Loucy (cell line): ENCODE data around the gene NBPF9.
"Not testable (repeated sequence)": the region's sequence is repeated elsewhere in the genome, so short reads cannot be mapped to it uniquely, and the experiment has no call there.

ENCODE experiments used
- CTCF ChIP-seq: fragments of 200-600 bp; sonication (generic); conservative IDR thresholded peaks from 2 replicates; pipeline ENCODE4 v1.5.1; 2014; ENCODE audit warnings: mild to moderate bottlenecking, antibody characterized with exemption, low read length
- EZH2phosphoT487 ChIP-seq: fragments of 200-600 bp; IDR thresholded peaks from 2 replicates; pipeline ENCODE4 v1.6.1; 2018; ENCODE audit warnings: antibody characterized with exemption, mild to moderate bottlenecking, moderate library complexity, borderline replicate concordance

- not testable (repeated sequence) for TF ChIP-seq CTCF, EZH2phosphoT487
Observed at GRCh38 chr1:149103109-149104081, at the start of gene NBPF9.
